ENCODE measurements around the gene BET1L.
"Not testable (repeated sequence)": the region's sequence is repeated elsewhere in the genome, so short reads cannot be mapped to it uniquely, and the experiment has no call there.

BET1L gene

DNA sequence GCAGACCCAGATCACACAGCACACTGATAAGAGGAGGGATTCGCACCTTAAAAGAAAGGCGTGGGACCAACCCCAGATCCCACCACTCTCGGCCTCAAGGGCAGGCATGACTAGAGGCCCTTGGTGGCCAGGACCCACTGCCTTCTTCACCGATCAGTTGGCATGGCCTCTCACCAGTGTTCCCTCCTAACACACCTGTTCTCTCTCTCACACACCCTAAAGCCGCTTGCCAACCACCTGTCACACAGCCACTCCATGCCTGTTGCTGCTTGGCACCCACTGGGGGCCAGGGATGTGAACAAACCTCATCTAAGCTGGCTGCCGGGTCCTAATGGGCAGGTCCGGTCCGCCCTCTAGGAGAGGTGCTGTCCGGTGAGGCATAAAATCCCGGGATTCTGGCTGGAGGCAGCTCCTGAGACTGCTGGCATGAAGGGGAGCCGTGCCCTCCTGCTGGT lies 14.5 kb downstream of the BET1L start, which contains the start of gene SCGB1C1:
TSS of gene SCGB1C1 (plus strand) at position 405 of the 455 bp plus-strand sequence. CDS start at position 427, 22 bp downstream.
- DNase-seq = not testable (repeated sequence)

DNA sequence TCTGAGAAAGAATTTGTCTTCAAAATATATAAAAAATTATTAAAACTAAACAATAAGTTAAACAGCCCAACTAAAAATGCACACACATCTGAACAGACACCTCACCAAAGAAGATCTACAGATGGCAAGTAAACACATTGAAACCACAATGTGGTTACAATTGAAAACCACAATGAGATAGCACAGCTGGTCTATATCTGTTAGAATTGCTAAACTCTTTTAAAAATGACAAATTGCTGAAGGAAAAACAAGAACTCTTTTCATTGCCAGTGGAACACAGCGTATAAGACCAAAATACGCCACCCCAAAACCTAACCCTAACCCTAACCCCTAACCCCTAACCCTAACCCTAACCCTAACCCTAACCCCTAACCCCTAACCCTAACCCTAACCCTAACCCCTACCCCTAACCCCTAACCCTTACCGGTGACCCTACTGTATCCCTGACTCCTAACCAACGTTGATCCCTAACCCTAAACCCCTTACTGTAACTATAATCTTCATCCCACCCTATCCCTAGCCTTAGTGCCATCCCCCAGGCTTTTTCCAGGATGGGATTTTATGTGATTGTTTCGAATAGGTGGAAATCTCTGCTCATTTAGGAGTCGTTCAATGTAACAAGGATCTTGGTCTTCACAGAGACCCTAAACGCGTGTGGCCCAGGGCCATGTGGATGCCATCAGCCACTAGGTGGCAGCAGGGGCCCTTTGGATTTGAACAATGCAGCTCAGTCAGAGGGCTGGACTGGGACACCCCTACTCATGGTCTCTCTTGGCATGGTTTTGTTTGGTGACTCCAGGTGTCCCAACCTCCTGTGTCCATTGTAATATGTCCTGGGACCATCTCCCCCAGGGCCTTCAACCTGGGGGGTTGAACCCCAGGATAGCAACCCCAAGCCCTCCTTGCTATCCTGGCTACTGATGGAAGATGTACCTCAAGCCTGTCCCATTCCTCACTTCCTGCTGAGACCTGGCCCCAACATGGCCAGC lies 15.4 kb downstream of the BET1L start:
- DNase-seq = peak; percentile 61

- not testable (repeated sequence) for DNase-seq
Observed at GRCh38 chr11:190546-190945, 16.7 kb downstream of the BET1L start.

GRCh38 chr11:189843-190311 lies 17.3 kb downstream of the BET1L start:
- DNase-seq = peak; percentile 67

- DNase-seq = not testable (repeated sequence)
Observed at GRCh38 chr11:189200-189783, 17.9 kb downstream of the BET1L start.

DNA sequence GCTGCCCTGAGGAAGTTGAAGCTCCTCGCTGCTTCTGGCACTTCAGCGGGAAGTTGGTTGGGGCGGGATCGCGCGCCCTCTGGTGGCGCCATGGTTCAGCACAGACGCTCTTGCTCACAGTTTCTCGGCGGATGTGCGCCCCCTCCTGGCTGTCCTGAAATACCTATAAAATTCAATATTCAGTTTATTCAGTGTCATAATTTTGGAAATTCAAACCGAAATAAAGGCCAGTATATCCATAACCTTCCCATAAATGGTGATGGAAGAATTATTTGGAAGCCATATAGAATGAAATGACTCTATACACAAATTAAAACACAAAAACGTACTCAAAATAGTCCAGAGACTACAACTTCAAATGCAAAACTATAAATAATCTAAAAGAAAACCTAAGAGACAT lies 27.0 kb downstream of the BET1L start:
- DNase-seq = not testable (repeated sequence)

Measured in stimulated activated CD4-positive, alpha-beta T cell treated with anti-CD3 and anti-CD28 coated beads, Interleukin-15, amount 100 ng/mL, for 24 hours (primary cell).